RWPE2 (cell line): ENCODE measurements around the gene TMEM108.

Experiments used
- ATAC-seq: fragments of 200-7000 bp; cut with Tn5 transposase; 3 replicates; pipeline ENCODE4 v1.9.1; 2021; ENCODE audit warnings: low read depth
- DNase-seq: peaks from one replicate; pipeline ENCODE4 v3.0.0-alpha.2; 2020; ENCODE audit warnings: low spot score
- H3K27ac ChIP-seq: fragments of 450-650 bp; 2 replicates; pipeline ENCODE4 v1.5.1; 2017; ENCODE audit warnings: mild to moderate bottlenecking; ENCODE audit not compliant: poor library complexity, severe bottlenecking
- H3K27me3 ChIP-seq: fragments of 250-450 bp; sonication (Bioruptor Pico); 2 replicates; pipeline ENCODE4 v1.5.1; 2021; ENCODE audit warnings: mild to moderate bottlenecking, moderate library complexity; ENCODE audit not compliant: insufficient read depth, poor library complexity, severe bottlenecking
- H3K36me3 ChIP-seq: fragments of 250-450 bp; sonication (Bioruptor Pico); 2 replicates; pipeline ENCODE4 v1.5.1; 2020; ENCODE audit warnings: low read depth, mild to moderate bottlenecking, moderate library complexity
- H3K4me1 ChIP-seq: fragments of 250-450 bp; sonication (Bioruptor Pico); 2 replicates; pipeline ENCODE4 v1.5.1; 2021; ENCODE audit warnings: mild to moderate bottlenecking, moderate library complexity; ENCODE audit not compliant: insufficient read depth, poor library complexity, severe bottlenecking
- H3K4me3 ChIP-seq: fragments of 250-450 bp; sonication (Bioruptor Pico); 2 replicates; pipeline ENCODE4 v1.5.1; 2021; ENCODE audit warnings: mild to moderate bottlenecking, moderate library complexity; ENCODE audit not compliant: severe bottlenecking
- H3K9me3 ChIP-seq: fragments of 250-450 bp; sonication (Bioruptor Pico); 2 replicates; pipeline ENCODE4 v1.5.1; 2021; ENCODE audit warnings: mild to moderate bottlenecking, moderate library complexity; ENCODE audit not compliant: severe bottlenecking
- TF ChIP-seq, protein P1 (sequence below): fragments of 450-650 bp; IDR thresholded peaks from one replicate; pipeline ENCODE4 v1.5.1; 2017; ENCODE audit warnings: mild to moderate bottlenecking, moderate library complexity; ENCODE audit not compliant: poor library complexity, severe bottlenecking

The TMEM108 gene

DNA sequence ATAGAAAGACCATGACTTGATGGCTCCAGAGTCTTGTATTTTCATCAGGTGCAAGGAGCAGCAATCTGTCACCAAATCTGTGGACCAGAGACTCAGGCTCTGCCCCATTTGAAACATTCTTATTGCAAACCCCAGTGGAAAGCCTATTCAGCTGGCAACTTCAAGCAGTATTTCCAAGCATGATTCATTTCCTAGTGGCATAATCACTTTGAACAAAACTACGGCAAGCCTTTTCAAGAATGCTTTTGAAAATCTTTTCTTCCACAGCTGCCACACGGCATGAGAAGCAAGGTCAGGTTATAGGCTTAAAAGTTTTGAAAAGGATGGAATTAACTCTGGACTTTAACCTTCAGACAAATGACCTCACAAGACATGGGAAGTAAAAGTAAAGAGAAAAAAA, 239.6 kb downstream of the TMEM108 start:
- ATAC-seq (peak; percentile 61; the same call in 2 of the 3 replicates), DNase-seq (no peak)
- Histone ChIP-seq H3K9me3 (no peaks in the 10 kb centered on the region), H3K4me1 (peaks cover 3% of the 10 kb centered on the region), H3K36me3 (no peaks in the 10 kb centered on the region), H3K27me3 (no peaks in the 10 kb centered on the region), H3K27ac (no peak overlapping the region), H3K4me3 (no peak overlapping the region)
- TF ChIP-seq, protein P1, sequence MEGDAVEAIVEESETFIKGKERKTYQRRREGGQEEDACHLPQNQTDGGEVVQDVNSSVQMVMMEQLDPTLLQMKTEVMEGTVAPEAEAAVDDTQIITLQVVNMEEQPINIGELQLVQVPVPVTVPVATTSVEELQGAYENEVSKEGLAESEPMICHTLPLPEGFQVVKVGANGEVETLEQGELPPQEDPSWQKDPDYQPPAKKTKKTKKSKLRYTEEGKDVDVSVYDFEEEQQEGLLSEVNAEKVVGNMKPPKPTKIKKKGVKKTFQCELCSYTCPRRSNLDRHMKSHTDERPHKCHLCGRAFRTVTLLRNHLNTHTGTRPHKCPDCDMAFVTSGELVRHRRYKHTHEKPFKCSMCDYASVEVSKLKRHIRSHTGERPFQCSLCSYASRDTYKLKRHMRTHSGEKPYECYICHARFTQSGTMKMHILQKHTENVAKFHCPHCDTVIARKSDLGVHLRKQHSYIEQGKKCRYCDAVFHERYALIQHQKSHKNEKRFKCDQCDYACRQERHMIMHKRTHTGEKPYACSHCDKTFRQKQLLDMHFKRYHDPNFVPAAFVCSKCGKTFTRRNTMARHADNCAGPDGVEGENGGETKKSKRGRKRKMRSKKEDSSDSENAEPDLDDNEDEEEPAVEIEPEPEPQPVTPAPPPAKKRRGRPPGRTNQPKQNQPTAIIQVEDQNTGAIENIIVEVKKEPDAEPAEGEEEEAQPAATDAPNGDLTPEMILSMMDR: no peak

DNA sequence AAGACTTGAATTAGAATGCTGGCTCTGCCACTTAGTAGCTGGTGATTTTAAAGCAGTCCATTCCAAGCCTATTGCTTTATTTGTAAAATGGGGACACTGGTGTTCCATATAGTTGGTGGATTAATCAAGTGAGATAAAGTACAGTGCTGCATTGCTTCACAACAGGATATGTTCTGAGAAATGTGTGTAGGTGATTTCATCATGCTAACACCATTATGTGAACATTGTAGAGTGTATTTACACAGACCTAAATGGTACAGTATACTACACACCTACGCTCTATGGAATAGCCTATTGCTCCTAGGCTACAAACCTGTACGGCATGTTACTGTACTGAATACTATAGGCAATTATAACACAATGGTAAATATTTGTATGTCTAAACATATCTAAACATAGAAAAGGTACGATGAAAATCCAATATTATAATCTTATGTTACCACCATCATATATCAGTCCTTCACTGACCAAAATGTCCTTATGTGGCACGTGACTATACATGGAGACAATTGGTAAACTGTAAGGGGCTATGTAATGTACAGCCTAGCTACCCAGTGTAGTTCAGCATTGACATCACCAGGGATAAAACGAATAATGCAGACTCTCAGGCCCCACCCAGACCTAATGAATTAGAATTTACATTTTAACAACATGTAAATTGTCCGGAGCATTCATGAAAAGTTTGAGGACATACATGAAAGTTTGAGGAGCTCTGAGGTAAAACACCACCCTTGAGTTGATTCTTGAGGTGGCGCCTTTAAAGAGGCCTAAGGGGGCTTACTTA, 240.3 kb downstream of the TMEM108 start:
- H3K9me3 ChIP-seq: no peaks in the 10 kb centered on the region
- no peak overlapping the region for H3K4me3 ChIP-seq
- peaks cover 3% of the 10 kb centered on the region for H3K4me1 ChIP-seq
- TF ChIP-seq, protein P1: no peak
- no peaks in the 10 kb centered on the region for H3K36me3 ChIP-seq
- peak; percentile 14; the same call in 1 of the 3 replicates for ATAC-seq
- H3K27ac ChIP-seq: no peak overlapping the region
- H3K27me3 ChIP-seq: no peaks in the 10 kb centered on the region
- no peak for DNase-seq

DNA sequence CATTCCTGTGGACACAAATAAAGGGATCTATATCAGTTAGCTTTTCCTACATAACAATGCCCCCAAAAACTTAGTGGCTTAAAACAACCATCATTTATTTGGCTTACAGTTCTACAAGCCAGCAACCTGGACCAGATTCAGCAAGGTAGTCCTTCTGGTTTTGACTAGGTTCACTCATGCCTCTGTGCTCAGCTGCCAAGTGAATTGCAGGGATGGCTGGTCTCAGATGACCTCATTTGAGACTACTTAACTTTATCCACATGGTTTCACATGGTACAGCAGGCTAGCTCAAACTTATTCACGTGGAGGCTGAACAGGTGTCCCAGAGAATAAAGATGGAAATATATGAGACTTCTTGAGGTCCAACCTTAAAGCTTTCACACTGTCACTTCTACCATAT, 242.4 kb downstream of the TMEM108 start:
- H3K27ac ChIP-seq: no peak overlapping the region
- H3K4me1 ChIP-seq: peaks cover 3% of the 10 kb centered on the region
- ATAC-seq (no peak), DNase-seq (no peak)
- H3K27me3 ChIP-seq: no peaks in the 10 kb centered on the region
- no peak overlapping the region for H3K4me3 ChIP-seq
- TF ChIP-seq, protein P1: no peak
- H3K36me3 ChIP-seq: no peaks in the 10 kb centered on the region
- no peaks in the 10 kb centered on the region for H3K9me3 ChIP-seq

DNA sequence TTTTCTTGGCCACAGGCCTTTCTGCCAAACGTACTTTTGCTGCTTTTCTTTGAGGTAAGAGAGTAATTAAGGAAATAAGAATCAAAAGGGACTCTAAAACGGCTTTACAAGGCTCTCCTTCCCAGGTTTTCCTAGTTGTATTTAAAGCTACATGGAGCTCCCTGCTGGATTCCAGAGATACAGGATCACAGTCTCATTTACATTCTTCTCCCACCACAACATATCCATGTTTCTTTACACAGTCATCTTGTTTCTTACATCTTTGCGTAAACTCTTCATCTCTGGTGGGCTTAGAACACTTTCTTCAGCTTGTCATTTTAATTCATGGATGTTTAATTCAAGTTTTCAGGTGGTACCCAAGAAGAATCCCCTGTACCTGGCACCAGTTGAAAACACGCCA, 244.0 kb downstream of the TMEM108 start:
- no peaks in the 10 kb centered on the region for H3K36me3 ChIP-seq
- no peaks in the 10 kb centered on the region for H3K9me3 ChIP-seq
- H3K27ac ChIP-seq: no peak overlapping the region
- no peak overlapping the region for H3K4me3 ChIP-seq
- ATAC-seq: no peak
- no peak for DNase-seq
- H3K4me1 ChIP-seq: peaks cover 3% of the 10 kb centered on the region
- H3K27me3 ChIP-seq: peaks cover 2% of the 10 kb centered on the region
- TF ChIP-seq, protein P1: no peak
